K562 (cell line): ENCODE results near the gene RTCB. TPM values are rescaled to one million over a fixed set of nuclear protein-coding genes. Genes with fewer than 3 reads are reported as not detected.

Source experiments
- ATAC-seq: fragments of 200-7000 bp; cut with Tn5 transposase; 3 replicates; pipeline ENCODE4 v1.9.1; 2020; ENCODE audit warnings: moderate library complexity
- BruUV-seq: library from RNA; stranded (reverse); fragments of 400-500 nt; replicated peaks from 2 replicates; lab custom pipeline; 2021; lab: Mats Ljungman, UMichigan
- CTCF ChIA-PET: fragments of 300-600 bp; formaldehyde crosslinking; extraction: SDS; loops from one replicate; lab custom pipeline; 2021; ENCODE audit warnings: low intra/inter-chr PET ratio; lab: Yijun Ruan, JAX
- POLR2A ChIA-PET: fragments of 300-600, 350-650 bp; sonication (Branson Sonifier 250); formaldehyde crosslinking; extraction: SDS; loops from one replicate; lab custom pipeline; 2021; ENCODE audit warnings: antibody characterized with exemption, inconsistent platforms; lab: Yijun Ruan, JAX
- DNase-seq, 4 experiments: peaks; one replicate each; pipeline versions ENCODE4 v3.0.0 to v3.0.0-alpha.2; 2011 to 2018; ENCODE audit warnings: low spot score in 3 of 4, mixed read lengths in 3 of 4; ENCODE audit errors: extremely low read depth in 1 of 4
- FAIRE-seq: peaks from 2 replicates; lab custom pipeline; 2011; peaks lifted over from hg19 to GRCh38; lab: Jason Lieb, UNC
- H2AFZ ChIP-seq: 2 replicates; pipeline ENCODE4 v1.6.0; 2011; ENCODE audit warnings: low read depth, low read length, control low read depth, inconsistent platforms
- H3K27ac ChIP-seq: fragments of 200-600 bp; 3 replicates; pipeline ENCODE4 v1.8.0; 2011; ENCODE audit warnings: low read depth, mild to moderate bottlenecking, control low read depth, inconsistent platforms, low read length, moderate library complexity, mixed read lengths; ENCODE audit errors: extremely low read depth
- H3K27me3 ChIP-seq, 2 experiments: fragments of 300-600 bp in 1 of 2; 2 replicates in 1 of 2; 3 replicates in 1 of 2; pipeline versions ENCODE4 v1.6.0 to v1.8.0; 2011; ENCODE audit warnings: inconsistent platforms in 2 of 2, low read length in 2 of 2, mild to moderate bottlenecking in 1 of 2, mixed read lengths in 1 of 2, moderate library complexity in 1 of 2; ENCODE audit not compliant: control insufficient read depth in 2 of 2, insufficient read depth in 2 of 2
- H3K36me3 ChIP-seq: fragments of 300-600 bp; 3 replicates; pipeline ENCODE4 v1.8.0; 2011; ENCODE audit warnings: mild to moderate bottlenecking, low read length, inconsistent platforms; ENCODE audit not compliant: control insufficient read depth, insufficient read depth
- H3K4me1 ChIP-seq, 2 experiments: fragments of 200-600 bp in 1 of 2; replicated peaks in 1 of 2; 2 replicates in 1 of 2; 3 replicates in 1 of 2; pipeline versions ENCODE4 v1.5.1 to v1.8.0; 2011; ENCODE audit warnings: inconsistent platforms in 2 of 2, low read length in 2 of 2, mild to moderate bottlenecking in 1 of 2, mixed read lengths in 1 of 2, moderate library complexity in 1 of 2; ENCODE audit not compliant: control insufficient read depth in 2 of 2, insufficient read depth in 2 of 2
- H3K4me2 ChIP-seq: 2 replicates; pipeline ENCODE4 v1.6.1; 2011; ENCODE audit warnings: low read length, control low read depth, inconsistent platforms, mixed read lengths; ENCODE audit not compliant: insufficient read depth
- H3K4me3 ChIP-seq: fragments of 200-600 bp; sonication (generic), shearing (Covaris generic); 2 replicates; pipeline ENCODE4 v1.5.1; 2016; ENCODE audit warnings: control low read depth, inconsistent platforms
- H3K79me2 ChIP-seq: fragments of 200-600 bp; 3 replicates; pipeline ENCODE4 v1.8.0; 2011; ENCODE audit warnings: low read length, inconsistent platforms; ENCODE audit not compliant: control insufficient read depth, insufficient read depth
- H3K9ac ChIP-seq, 2 experiments: 2 replicates each; pipeline versions ENCODE4 v1.6.0 to v1.6.1; 2011; ENCODE audit warnings: low read depth in 2 of 2, low read length in 2 of 2, control low read depth in 1 of 2, inconsistent platforms in 1 of 2, mild to moderate bottlenecking in 1 of 2, mixed read lengths in 1 of 2; ENCODE audit not compliant: insufficient read depth in 1 of 2
- H3K9me1 ChIP-seq: one replicate; pipeline ENCODE4 v1.6.0; 2011; ENCODE audit warnings: inconsistent platforms, mild to moderate bottlenecking, low read length, moderate library complexity; ENCODE audit not compliant: control insufficient read depth, insufficient read depth
- H3K9me3 ChIP-seq: replicated peaks from 2 replicates; pipeline ENCODE4 v1.5.1; 2011; ENCODE audit warnings: low read depth, low read length, inconsistent platforms; ENCODE audit not compliant: control insufficient read depth, insufficient read depth
- H4K20me1 ChIP-seq: replicated peaks from 2 replicates; pipeline ENCODE4 v1.6.1; 2011; ENCODE audit warnings: low read length, inconsistent platforms, mixed read lengths; ENCODE audit not compliant: control insufficient read depth, insufficient read depth
- ESRRB ChIP-seq: fragments of 250-450 bp; sonication (Bioruptor Pico); IDR thresholded peaks from 2 replicates; pipeline ENCODE4 v1.5.0; 2020; ENCODE audit warnings: mild to moderate bottlenecking, moderate library complexity, borderline replicate concordance
- MCM2 ChIP-seq: fragments of 450-650 bp; IDR thresholded peaks from 2 replicates; pipeline ENCODE4 v1.6.1; 2017; ENCODE audit warnings: low read depth, mild to moderate bottlenecking
- WGBS: fragments of 100-300 bp; shearing (Covaris generic); methylation state at CpG from one replicate; pipeline ENCODE4 v1.1.6; 2016; ENCODE audit warnings: low coverage, mixed read lengths; ENCODE audit not compliant: insufficient coverage; ENCODE audit errors: missing lambda C conversion rate; 5-methylcytosine and 5-hydroxymethylcytosine counted together
- in situ Hi-C: fragments of 300-500 bp; cut with MboI; formaldehyde crosslinking; loops from 4 replicates; pipeline ENCODE4 v1.15.0; 2018; ENCODE audit warnings: inconsistent platforms, mixed read lengths
- intact Hi-C: fragments of 100-400 bp; cut with micrococcal nuclease; formaldehyde crosslinking; loops from 2 replicates; pipeline ENCODE4 v1.14.2; 2022
- polyA plus RNA-seq, 8 experiments: library from polyadenylated mRNA; depleted of rRNA in 4 of 8; stranded (reverse) in 5 of 8; unstranded in 3 of 8; fragments of >200 nt; fragmentation: Nextera tagmentation in 2 of 8; fragmentation: Illumina TruSeq in 1 of 8; extraction: Ambion mirVana in 2 of 8; extraction: Trizol in 1 of 8; gene quantifications; 2 replicates each; pipeline versions ENCODE4 v1.2.1 to v1.2.3, GENCODE V29; 2011 to 2014; ENCODE audit warnings: inconsistent platforms in 1 of 8, missing spikeins in 1 of 8
- total RNA-seq, 7 experiments: library from RNA; depleted of rRNA in 6 of 7; stranded (reverse); fragments of >200 nt in 6 of 7; fragmentation: Illumina TruSeq in 2 of 7; extraction: Trizol in 2 of 7; gene quantifications; 2 replicates each; pipeline versions ENCODE4 v1.2.1 to v1.2.3, GENCODE V29; 2011 to 2021; ENCODE audit warnings: low replicate concordance in 1 of 7
- TF ChIP-seq, protein P1 (sequence below), 2 experiments: fragments of 450-650 bp; IDR thresholded peaks; 2 replicates each; pipeline ENCODE4 v1.6.1; 2016; ENCODE audit warnings: mild to moderate bottlenecking in 2 of 2, borderline replicate concordance in 1 of 2, low read depth in 1 of 2, moderate library complexity in 1 of 2
- TF ChIP-seq, protein P2 (sequence below), 2 experiments: IDR thresholded peaks; 2 replicates each; pipeline ENCODE4 v1.6.1; 2011; ENCODE audit warnings: borderline replicate concordance in 1 of 2, control low read depth in 1 of 2, low read depth in 1 of 2, low read length in 1 of 2, mild to moderate bottlenecking in 1 of 2, mixed read lengths in 1 of 2, moderate library complexity in 1 of 2; ENCODE audit not compliant: insufficient read depth in 1 of 2, insufficient read length in 1 of 2, poor library complexity in 1 of 2, severe bottlenecking in 1 of 2; ENCODE audit errors: extremely low read depth in 1 of 2
- TF ChIP-seq, protein P3 (sequence below): fragments of 450-650 bp; formaldehyde crosslinking; conservative IDR thresholded peaks from 2 replicates; pipeline ENCODE4 v1.4.0; 2022; ENCODE audit warnings: mild to moderate bottlenecking, missing genetic modification characterization
- TF ChIP-seq, protein P4 (sequence below): fragments of 250-450 bp; sonication (Bioruptor Pico); IDR thresholded peaks from 2 replicates; pipeline ENCODE4 v1.5.0; 2021; ENCODE audit warnings: mild to moderate bottlenecking, borderline replicate concordance

RTCB gene
- total and polyA plus RNA-seq, 9 of the 15 experiments (the other 6 are each of a cell fraction or from before 2014, with no cell fraction given): 80.3 to 269 (median 92.3) TPM

DNA sequence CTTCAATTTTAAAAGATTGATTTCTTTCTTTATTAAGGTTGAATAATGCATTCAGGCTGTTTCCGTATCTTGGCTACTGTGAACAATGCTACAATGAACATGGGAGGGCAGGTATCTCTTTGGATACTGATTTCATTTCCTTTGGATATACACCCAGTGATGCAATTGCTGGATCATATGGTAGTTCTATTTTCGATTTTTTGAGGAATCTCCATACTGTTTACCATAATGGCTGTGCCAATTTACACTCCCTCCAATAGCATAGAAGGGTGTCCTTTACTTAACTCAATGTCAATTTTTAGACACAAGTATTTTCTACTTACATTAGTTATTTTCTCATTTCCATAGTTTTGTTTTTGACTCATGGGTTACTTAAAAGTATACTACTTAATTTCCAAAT is 8.0 kb downstream of the RTCB start:
- CTCF ChIA-PET: interaction anchor here (0.7 kb wide), 1 partner anchor 28 kb away, joined by 3 read pairs; no protein-coding TSS in a partner anchor
- ATAC-seq: no peak
- no peak overlapping the region for H3K9ac ChIP-seq
- H3K79me2 ChIP-seq: 0 out of 3 replicates have a peak, but pooled peaks cover 2% of the 10 kb centered on the region
- intact Hi-C loops (no loop called here), in situ Hi-C loops (no loop called here)
- H3K4me1 ChIP-seq: no peaks in the 10 kb centered on the region
- no peak overlapping the region for H2AFZ ChIP-seq
- no peaks in the 10 kb centered on the region for H3K27me3 ChIP-seq
- FAIRE-seq: no peak
- no peak overlapping the region for H3K27ac ChIP-seq
- H3K9me1 ChIP-seq: no peaks in the 10 kb centered on the region
- H3K9me3 ChIP-seq: no peaks in the 10 kb centered on the region
- H3K4me3 ChIP-seq: no peak overlapping the region
- WGBS: 67% methylated on average over 2 of the region's 2 CpGs
- no peak for DNase-seq
- POLR2A ChIA-PET: no interaction called here
- H3K4me2 ChIP-seq: no peak overlapping the region
- H4K20me1 ChIP-seq: no peaks in the 10 kb centered on the region; the same call in 1 of the 2 replicates
- peaks cover 82% of the 10 kb centered on the region; the same call in 2 of the 3 replicates for H3K36me3 ChIP-seq
- BruUV-seq: no TSS peak
- TF ChIP-seq, protein P1, sequence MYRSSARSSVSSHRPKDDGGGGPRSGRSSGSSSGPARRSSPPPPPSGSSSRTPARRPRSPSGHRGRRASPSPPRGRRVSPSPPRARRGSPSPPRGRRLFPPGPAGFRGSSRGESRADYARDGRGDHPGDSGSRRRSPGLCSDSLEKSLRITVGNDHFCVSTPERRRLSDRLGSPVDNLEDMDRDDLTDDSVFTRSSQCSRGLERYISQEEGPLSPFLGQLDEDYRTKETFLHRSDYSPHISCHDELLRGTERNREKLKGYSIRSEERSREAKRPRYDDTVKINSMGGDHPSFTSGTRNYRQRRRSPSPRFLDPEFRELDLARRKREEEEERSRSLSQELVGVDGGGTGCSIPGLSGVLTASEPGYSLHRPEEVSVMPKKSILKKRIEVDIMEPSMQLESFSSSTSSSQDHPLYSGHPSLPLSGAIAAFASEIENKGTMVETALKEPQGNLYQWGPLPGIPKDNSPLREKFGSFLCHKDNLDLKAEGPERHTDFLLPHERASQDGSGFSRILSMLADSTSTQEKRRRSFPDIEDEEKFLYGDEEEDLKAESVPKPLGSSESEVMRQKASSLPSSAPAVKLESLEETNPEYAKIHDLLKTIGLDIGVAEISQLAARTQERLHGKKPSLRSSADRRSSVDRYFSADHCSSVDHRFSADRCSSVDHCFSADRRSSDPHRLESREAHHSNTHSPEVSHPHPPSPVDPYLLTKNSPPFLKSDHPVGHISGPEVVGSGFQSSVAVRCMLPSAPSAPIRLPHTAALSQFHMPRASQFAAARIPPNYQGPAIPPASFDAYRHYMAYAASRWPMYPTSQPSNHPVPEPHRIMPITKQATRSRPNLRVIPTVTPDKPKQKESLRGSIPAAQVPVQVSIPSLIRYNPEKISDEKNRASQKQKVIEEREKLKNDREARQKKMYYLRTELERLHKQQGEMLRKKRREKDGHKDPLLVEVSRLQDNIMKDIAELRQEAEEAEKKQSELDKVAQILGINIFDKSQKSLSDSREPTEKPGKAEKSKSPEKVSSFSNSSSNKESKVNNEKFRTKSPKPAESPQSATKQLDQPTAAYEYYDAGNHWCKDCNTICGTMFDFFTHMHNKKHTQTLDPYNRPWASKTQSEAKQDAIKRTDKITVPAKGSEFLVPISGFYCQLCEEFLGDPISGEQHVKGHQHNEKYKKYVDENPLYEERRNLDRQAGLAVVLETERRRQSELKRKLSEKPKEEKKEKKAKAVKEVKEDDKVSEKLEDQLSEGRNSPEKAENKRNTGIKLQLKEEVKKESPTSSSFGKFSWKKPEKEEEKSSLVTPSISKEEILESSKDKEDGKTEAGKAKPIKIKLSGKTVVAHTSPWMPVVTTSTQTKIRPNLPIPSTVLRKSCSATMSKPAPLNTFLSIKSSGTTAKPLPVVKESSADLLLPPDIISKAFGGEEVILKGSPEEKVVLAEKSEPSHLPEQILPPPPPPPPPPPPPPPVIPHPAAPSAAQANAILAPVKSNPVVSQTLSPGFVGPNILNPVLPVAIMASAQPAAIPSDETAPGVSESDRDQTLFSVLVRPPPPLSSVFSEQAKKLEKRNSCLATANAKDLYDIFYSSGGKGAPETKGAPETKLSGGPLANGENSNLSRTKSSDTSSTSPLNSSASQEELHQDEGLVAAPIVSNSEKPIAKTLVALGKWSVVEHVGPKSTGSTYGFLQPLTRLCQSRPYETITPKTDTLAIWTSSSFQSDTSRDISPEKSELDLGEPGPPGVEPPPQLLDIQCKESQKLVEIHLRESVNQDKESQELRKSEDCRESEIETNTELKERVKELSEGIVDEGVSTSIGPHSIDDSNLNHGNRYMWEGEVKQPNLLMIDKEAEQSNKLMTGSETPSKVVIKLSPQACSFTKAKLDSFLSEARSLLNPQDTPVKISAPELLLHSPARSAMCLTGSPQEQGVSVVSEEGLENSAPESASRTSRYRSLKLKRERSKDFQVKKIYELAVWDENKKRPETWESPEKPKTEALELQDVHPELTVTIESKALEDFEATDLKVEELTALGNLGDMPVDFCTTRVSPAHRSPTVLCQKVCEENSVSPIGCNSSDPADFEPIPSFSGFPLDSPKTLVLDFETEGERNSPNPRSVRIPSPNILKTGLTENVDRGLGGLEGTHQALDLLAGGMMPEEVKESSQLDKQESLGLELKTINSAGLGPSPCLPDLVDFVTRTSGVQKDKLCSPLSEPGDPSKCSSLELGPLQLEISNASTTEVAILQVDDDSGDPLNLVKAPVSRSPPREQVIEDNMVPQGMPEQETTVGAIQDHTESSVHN (IDR thresholded peaks at IDR 0.05; ENCODE audit: borderline replicate concordance in 1 of 2, low read depth in 1 of 2): no peak
- no peak for TF ChIP-seq ESRRB (CRISPR knock-in tag)
- TF ChIP-seq MCM2: no peak
- TF ChIP-seq, protein P2, sequence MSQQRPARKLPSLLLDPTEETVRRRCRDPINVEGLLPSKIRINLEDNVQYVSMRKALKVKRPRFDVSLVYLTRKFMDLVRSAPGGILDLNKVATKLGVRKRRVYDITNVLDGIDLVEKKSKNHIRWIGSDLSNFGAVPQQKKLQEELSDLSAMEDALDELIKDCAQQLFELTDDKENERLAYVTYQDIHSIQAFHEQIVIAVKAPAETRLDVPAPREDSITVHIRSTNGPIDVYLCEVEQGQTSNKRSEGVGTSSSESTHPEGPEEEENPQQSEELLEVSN (IDR thresholded peaks at IDR 0.05; ENCODE audit: borderline replicate concordance in 1 of 2, extremely low read depth in 1 of 2, insufficient read depth in 1 of 2, insufficient read length in 1 of 2, low read depth in 1 of 2, low read length in 1 of 2, poor library complexity in 1 of 2, severe bottlenecking in 1 of 2): no peak
- TF ChIP-seq, protein P3, sequence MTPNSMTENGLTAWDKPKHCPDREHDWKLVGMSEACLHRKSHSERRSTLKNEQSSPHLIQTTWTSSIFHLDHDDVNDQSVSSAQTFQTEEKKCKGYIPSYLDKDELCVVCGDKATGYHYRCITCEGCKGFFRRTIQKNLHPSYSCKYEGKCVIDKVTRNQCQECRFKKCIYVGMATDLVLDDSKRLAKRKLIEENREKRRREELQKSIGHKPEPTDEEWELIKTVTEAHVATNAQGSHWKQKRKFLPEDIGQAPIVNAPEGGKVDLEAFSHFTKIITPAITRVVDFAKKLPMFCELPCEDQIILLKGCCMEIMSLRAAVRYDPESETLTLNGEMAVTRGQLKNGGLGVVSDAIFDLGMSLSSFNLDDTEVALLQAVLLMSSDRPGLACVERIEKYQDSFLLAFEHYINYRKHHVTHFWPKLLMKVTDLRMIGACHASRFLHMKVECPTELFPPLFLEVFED (CRISPR knock-in tag): no peak
- TF ChIP-seq, protein P4, sequence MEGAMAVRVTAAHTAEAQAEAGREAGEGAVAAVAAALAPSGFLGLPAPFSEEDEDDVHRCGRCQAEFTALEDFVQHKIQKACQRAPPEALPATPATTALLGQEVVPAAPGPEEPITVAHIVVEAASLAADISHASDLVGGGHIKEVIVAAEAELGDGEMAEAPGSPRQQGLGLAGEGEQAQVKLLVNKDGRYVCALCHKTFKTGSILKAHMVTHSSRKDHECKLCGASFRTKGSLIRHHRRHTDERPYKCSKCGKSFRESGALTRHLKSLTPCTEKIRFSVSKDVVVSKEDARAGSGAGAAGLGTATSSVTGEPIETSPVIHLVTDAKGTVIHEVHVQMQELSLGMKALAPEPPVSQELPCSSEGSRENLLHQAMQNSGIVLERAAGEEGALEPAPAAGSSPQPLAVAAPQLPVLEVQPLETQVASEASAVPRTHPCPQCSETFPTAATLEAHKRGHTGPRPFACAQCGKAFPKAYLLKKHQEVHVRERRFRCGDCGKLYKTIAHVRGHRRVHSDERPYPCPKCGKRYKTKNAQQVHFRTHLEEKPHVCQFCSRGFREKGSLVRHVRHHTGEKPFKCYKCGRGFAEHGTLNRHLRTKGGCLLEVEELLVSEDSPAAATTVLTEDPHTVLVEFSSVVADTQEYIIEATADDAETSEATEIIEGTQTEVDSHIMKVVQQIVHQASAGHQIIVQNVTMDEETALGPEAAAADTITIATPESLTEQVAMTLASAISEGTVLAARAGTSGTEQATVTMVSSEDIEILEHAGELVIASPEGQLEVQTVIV (CRISPR knock-in tag): no peak
